Karpas-422 (cell line): ENCODE measurements around the gene RASA2. TPM values are rescaled to one million over a fixed set of nuclear protein-coding genes. Genes with fewer than 3 reads are reported as not detected.

ENCODE experiments used
- DNase-seq: peaks from one replicate; pipeline ENCODE4 v3.0.0-alpha.2; 2015
- H2AFZ ChIP-seq: fragments of 200-600 bp; sonication (generic); 2 replicates; pipeline ENCODE4 v1.6.1; 2014; ENCODE audit warnings: antibody characterized with exemption, low read length, mixed read lengths
- H3K27ac ChIP-seq: fragments of 200-600 bp; sonication (generic); 2 replicates; pipeline ENCODE4 v1.5.1; 2014; ENCODE audit warnings: mild to moderate bottlenecking, low read length, moderate library complexity
- H3K27me3 ChIP-seq: fragments of 200-600 bp; sonication (generic); 2 replicates; pipeline ENCODE4 v1.6.1; 2014; ENCODE audit warnings: low read length, mixed read lengths
- H3K36me3 ChIP-seq: fragments of 200-600 bp; sonication (generic); 2 replicates; pipeline ENCODE4 v1.6.1; 2014; ENCODE audit warnings: low read length, mixed read lengths; ENCODE audit not compliant: insufficient read depth
- H3K4me1 ChIP-seq: fragments of 200-600 bp; sonication (generic); 2 replicates; pipeline ENCODE4 v1.6.1; 2014; ENCODE audit warnings: mild to moderate bottlenecking, low read length, mixed read lengths
- H3K4me2 ChIP-seq: fragments of 200-600 bp; sonication (generic); 2 replicates; pipeline ENCODE4 v1.6.1; 2014; ENCODE audit warnings: low read length, low read depth, mild to moderate bottlenecking; ENCODE audit not compliant: poor library complexity, severe bottlenecking
- H3K4me3 ChIP-seq: fragments of 200-600 bp; sonication (generic); 2 replicates; pipeline ENCODE4 v1.5.1; 2014; ENCODE audit warnings: mild to moderate bottlenecking, antibody characterized with exemption, low read length, mixed read lengths
- H3K79me2 ChIP-seq: fragments of 200-600 bp; sonication (generic); 2 replicates; pipeline ENCODE4 v1.6.1; 2014; ENCODE audit warnings: mild to moderate bottlenecking, low read length, mixed read lengths
- H3K9ac ChIP-seq: fragments of 200-600 bp; sonication (generic); 2 replicates; pipeline ENCODE4 v1.6.0; 2014; ENCODE audit warnings: low read length
- H3K9me2 ChIP-seq: fragments of 200-600 bp; sonication (generic), shearing (Covaris generic); replicated peaks from 2 replicates; pipeline ENCODE4 v1.6.0; 2014; ENCODE audit warnings: mild to moderate bottlenecking, low read length, moderate library complexity; ENCODE audit not compliant: insufficient read depth
- H3K9me3 ChIP-seq: fragments of 300-700, 200-600 bp; sonication (generic); 2 replicates; pipeline ENCODE4 v1.6.1; 2014; ENCODE audit warnings: low read length, mixed read lengths
- H4K20me1 ChIP-seq: fragments of 200-600 bp; sonication (generic); 2 replicates; pipeline ENCODE4 v1.6.1; 2014; ENCODE audit warnings: mild to moderate bottlenecking, antibody characterized with exemption, low read length, low read depth; ENCODE audit not compliant: insufficient read depth
- total RNA-seq: library from RNA; depleted of rRNA; stranded (reverse); fragments of >200 nt; shearing (Covaris generic); gene quantifications from 2 replicates; pipeline ENCODE4 v1.2.3, GENCODE V29; 2014; ENCODE audit warnings: low replicate concordance

Gene RASA2
- total RNA-seq, 1 experiment from 2014 or later = 27.1 TPM

GRCh38 chr3:141454054-141454453 lies 32.8 kb upstream of the RASA2 start:
- Histone ChIP-seq H3K27ac (no peak overlapping the region), H3K4me1 (peaks cover 11% of the 10 kb centered on the region; the same call in 1 of the 2 replicates), H3K36me3 (no peaks in the 10 kb centered on the region), H3K9me2 (no peaks in the 10 kb centered on the region), H3K4me2 (no peak overlapping the region), H4K20me1 (no peaks in the 10 kb centered on the region), H3K27me3 (no peaks in the 10 kb centered on the region), H3K9ac (no peak overlapping the region), H3K79me2 (no peaks in the 10 kb centered on the region), H3K9me3 (no peaks in the 10 kb centered on the region), H3K4me3 (no peak overlapping the region), H2AFZ (no peak overlapping the region)
- DNase-seq = no peak

DNA sequence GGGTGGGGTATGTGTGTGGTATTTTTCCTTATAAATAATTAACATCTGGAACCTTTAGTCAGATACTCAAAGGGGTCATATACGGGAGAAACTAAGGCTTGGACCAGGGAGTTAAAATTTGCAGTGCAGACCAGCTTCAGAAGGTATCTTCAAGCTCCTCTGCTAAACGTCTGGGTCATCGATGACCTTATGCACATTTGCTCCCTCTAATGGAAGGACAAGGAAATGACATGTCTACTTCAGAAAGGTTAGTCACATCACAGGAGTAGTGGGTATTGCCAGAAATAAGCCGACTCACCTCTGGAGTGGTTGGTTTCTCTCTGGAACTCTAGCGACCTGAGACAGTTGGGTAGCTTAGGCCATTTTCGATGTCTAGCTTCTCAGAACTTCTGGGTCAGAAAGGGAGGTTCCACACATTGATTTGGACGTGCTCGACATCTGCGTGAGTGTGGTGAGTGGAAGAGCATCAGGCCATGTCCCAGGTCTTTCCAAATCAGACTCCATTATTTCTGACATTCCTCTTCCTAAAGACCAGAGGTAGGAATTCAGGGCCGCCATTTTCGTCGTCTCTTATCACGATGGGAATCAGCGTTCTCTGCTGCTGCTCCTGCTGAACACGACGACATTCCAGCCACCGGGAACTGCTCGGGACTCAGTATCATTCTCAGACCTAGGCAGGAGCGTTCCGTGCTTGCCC lies 31.8 kb upstream of the RASA2 start:
- H3K9me2 ChIP-seq = no peaks in the 10 kb centered on the region
- H3K4me2 ChIP-seq = no peak overlapping the region
- H3K36me3 ChIP-seq = no peaks in the 10 kb centered on the region
- peak; percentile 89 for DNase-seq
- peak overlapping the region; percentile 36; the same call in 1 of the 2 replicates for H2AFZ ChIP-seq
- H3K27me3 ChIP-seq = no peaks in the 10 kb centered on the region
- no peaks in the 10 kb centered on the region for H3K79me2 ChIP-seq
- no peak overlapping the region for H3K27ac ChIP-seq
- H3K4me1 ChIP-seq = peaks cover 11% of the 10 kb centered on the region; the same call in 1 of the 2 replicates
- H3K9ac ChIP-seq = no peak overlapping the region
- no peaks in the 10 kb centered on the region for H3K9me3 ChIP-seq
- no peak overlapping the region for H3K4me3 ChIP-seq
- H4K20me1 ChIP-seq = no peaks in the 10 kb centered on the region

- Histone ChIP-seq H2AFZ (no peak overlapping the region), H3K4me2 (no peak overlapping the region)
- DNase-seq = no peak
Observed at GRCh38 chr3:141455603-141456300, 31.1 kb upstream of the RASA2 start.

GRCh38 chr3:141456301-141456625 lies 30.6 kb upstream of the RASA2 start:
- Histone ChIP-seq H3K9me2 (no peaks in the 10 kb centered on the region), H4K20me1 (no peaks in the 10 kb centered on the region), H3K27me3 (no peaks in the 10 kb centered on the region), H3K27ac (no peak overlapping the region), H3K79me2 (no peaks in the 10 kb centered on the region), H3K4me2 (no peak overlapping the region), H2AFZ (no peak overlapping the region), H3K4me3 (no peak overlapping the region), H3K9ac (no peak overlapping the region), H3K36me3 (no peaks in the 10 kb centered on the region), H3K4me1 (peaks cover 14% of the 10 kb centered on the region; the same call in 1 of the 2 replicates), H3K9me3 (no peaks in the 10 kb centered on the region)
- DNase-seq = no peak

More at GRCh38 chr3:141455603-141456300, 31.1 kb upstream of the RASA2 start:
- Histone ChIP-seq H3K36me3 (no peaks in the 10 kb centered on the region), H3K4me1 (peaks cover 14% of the 10 kb centered on the region; the same call in 1 of the 2 replicates), H4K20me1 (no peaks in the 10 kb centered on the region), H3K27me3 (no peaks in the 10 kb centered on the region), H3K9me3 (no peaks in the 10 kb centered on the region), H3K27ac (no peak overlapping the region), H3K9ac (no peak overlapping the region), H3K9me2 (no peaks in the 10 kb centered on the region), H3K4me3 (no peak overlapping the region), H3K79me2 (no peaks in the 10 kb centered on the region)

DNA sequence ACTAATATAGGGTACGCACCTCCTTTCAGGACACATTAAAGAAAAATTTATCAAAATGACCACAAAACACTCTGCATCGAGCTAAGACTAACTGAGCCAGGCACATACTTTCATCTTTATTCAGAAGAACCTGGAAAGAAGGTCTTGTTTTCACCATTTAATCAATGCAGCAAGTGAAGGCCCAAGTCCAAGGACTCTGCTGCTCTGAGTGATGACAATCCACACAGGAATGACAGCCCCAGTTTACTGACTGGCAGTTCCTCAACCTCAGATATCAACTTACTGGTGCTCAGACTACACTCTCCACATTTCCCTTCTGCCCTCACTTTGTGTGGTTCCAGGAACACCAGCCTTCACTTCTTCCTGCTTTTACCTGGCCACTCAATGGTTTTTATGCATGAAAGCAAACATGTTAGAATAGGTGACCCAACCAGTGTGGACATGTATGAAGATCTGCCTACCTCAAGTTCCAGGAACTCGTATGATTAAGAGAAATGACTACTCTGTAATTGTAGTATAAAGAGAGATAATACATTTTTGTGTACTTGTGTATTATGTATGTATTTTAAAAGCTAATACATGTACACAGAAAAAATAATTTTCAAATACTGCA lies 29.1 kb upstream of the RASA2 start:
- Histone ChIP-seq H3K9me2 (no peaks in the 10 kb centered on the region), H3K36me3 (no peaks in the 10 kb centered on the region), H4K20me1 (no peaks in the 10 kb centered on the region), H3K4me3 (no peak overlapping the region), H3K4me2 (no peak overlapping the region), H3K4me1 (peaks cover 8% of the 10 kb centered on the region; the same call in 1 of the 2 replicates), H3K9me3 (no peaks in the 10 kb centered on the region), H3K79me2 (no peaks in the 10 kb centered on the region), H3K27me3 (no peaks in the 10 kb centered on the region), H3K27ac (no peak overlapping the region), H2AFZ (no peak overlapping the region), H3K9ac (no peak overlapping the region)
- no peak for DNase-seq

- no peak for DNase-seq
- Histone ChIP-seq H3K9me3 (peaks cover 3% of the 10 kb centered on the region), H3K4me2 (no peak overlapping the region), H3K9ac (no peak overlapping the region), H3K79me2 (no peaks in the 10 kb centered on the region), H2AFZ (0 out of 2 replicates have a peak overlapping the region, but pooled peaks have one; percentile 5), H4K20me1 (no peaks in the 10 kb centered on the region), H3K9me2 (no peaks in the 10 kb centered on the region), H3K4me3 (no peak overlapping the region), H3K36me3 (no peaks in the 10 kb centered on the region), H3K27me3 (no peaks in the 10 kb centered on the region), H3K27ac (no peak overlapping the region), H3K4me1 (peaks cover 8% of the 10 kb centered on the region; the same call in 1 of the 2 replicates)
Observed at GRCh38 chr3:141459008-141459407, 27.8 kb upstream of the RASA2 start.

DNA sequence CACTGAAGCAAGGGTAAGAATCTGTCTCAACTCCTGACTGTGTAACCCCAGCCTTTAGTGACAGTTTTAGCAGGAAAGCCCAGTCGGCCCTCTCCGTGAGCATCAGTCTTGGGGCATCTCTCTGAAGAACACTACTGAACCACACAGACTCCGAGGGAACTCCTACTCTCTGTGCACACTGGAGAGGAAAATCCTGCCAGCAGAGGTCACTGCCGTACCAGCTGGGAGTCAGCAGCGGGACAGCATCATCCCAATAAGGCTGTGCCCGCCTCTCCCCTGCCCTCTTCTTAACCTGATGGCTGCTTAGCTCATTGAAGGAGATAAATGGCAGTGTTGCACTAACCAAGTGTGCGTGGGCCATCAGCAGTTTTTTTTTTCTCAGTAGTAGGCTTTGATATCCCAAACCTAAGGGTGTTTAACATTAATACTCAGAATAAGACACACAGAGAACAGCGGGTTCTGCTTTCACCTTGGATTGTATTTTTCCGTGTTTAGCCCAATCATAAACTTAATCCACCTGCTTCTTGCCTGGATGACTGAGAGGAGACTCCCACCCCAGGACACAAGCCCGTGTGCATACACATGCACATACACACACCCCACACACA lies 26.6 kb upstream of the RASA2 start:
- Histone ChIP-seq H3K4me1 (peaks cover 3% of the 10 kb centered on the region; the same call in 1 of the 2 replicates), H3K9me3 (peaks cover 7% of the 10 kb centered on the region), H3K9me2 (no peaks in the 10 kb centered on the region), H3K27me3 (no peaks in the 10 kb centered on the region), H3K27ac (no peak overlapping the region), H3K79me2 (no peaks in the 10 kb centered on the region), H3K9ac (no peak overlapping the region), H3K4me2 (no peak overlapping the region), H4K20me1 (no peaks in the 10 kb centered on the region), H3K4me3 (no peak overlapping the region), H3K36me3 (no peaks in the 10 kb centered on the region), H2AFZ (peak overlapping the region; percentile 4)
- peak; percentile 94 for DNase-seq
